Trophoblast cell (in vitro differentiated cells and primary cell): ENCODE measurements around the gene FAAP100.

ENCODE experiments used
- DNase-seq, 2 donors: peaks; one replicate each; pipeline ENCODE4 v3.0.0-alpha.2; 2016
- H2AFZ ChIP-seq: 2 replicates; pipeline ENCODE4 v1.6.1; 2013; ENCODE audit warnings: low read length, moderate library complexity, mild to moderate bottlenecking; ENCODE audit not compliant: insufficient read depth, poor library complexity
- H2AK5ac ChIP-seq: 2 replicates; pipeline ENCODE4 v1.6.1; 2013; ENCODE audit warnings: mild to moderate bottlenecking, low read length
- H2BK120ac ChIP-seq: 2 replicates; pipeline ENCODE4 v1.6.1; 2013; ENCODE audit warnings: low read length, mild to moderate bottlenecking, moderate library complexity; ENCODE audit not compliant: insufficient read depth, poor library complexity
- H2BK12ac ChIP-seq: 2 replicates; pipeline ENCODE4 v1.6.1; 2013; ENCODE audit warnings: mild to moderate bottlenecking, low read length, moderate library complexity
- H2BK5ac ChIP-seq: 2 replicates; pipeline ENCODE4 v1.6.1; 2013; ENCODE audit warnings: low read length, low read depth, moderate library complexity, mild to moderate bottlenecking; ENCODE audit not compliant: poor library complexity
- H3K14ac ChIP-seq: 2 replicates; pipeline ENCODE4 v1.6.1; 2013; ENCODE audit warnings: mild to moderate bottlenecking, low read length
- H3K18ac ChIP-seq: 2 replicates; pipeline ENCODE4 v1.6.1; 2013; ENCODE audit warnings: mild to moderate bottlenecking, low read length
- H3K23ac ChIP-seq: 2 replicates; pipeline ENCODE4 v1.6.1; 2013; ENCODE audit warnings: low read length
- H3K27ac ChIP-seq: 2 replicates; pipeline ENCODE4 v1.5.1; 2013; ENCODE audit warnings: low read depth, mild to moderate bottlenecking, inconsistent platforms, low read length, moderate library complexity
- H3K27me3 ChIP-seq: 2 replicates; pipeline ENCODE4 v1.6.1; 2013; ENCODE audit warnings: inconsistent platforms, mild to moderate bottlenecking, low read length, moderate library complexity; ENCODE audit not compliant: insufficient read depth
- H3K36me3 ChIP-seq, 2 experiments: 1 replicate in 1 of 2; 2 replicates in 1 of 2; pipeline ENCODE4 v1.6.1; 2013; ENCODE audit warnings: low read length in 2 of 2, mild to moderate bottlenecking in 2 of 2, moderate library complexity in 1 of 2; ENCODE audit not compliant: insufficient read depth in 2 of 2, control insufficient read depth in 1 of 2
- H3K4ac ChIP-seq: 2 replicates; pipeline ENCODE4 v1.6.1; 2013; ENCODE audit warnings: low read depth, mild to moderate bottlenecking, low read length, moderate library complexity
- H3K4me1 ChIP-seq, 2 experiments: 1 replicate in 1 of 2; 2 replicates in 1 of 2; pipeline ENCODE4 v1.6.1; 2013; ENCODE audit warnings: low read length in 2 of 2, mild to moderate bottlenecking in 2 of 2, moderate library complexity in 1 of 2; ENCODE audit not compliant: insufficient read depth in 2 of 2, control insufficient read depth in 1 of 2
- H3K4me2 ChIP-seq: 2 replicates; pipeline ENCODE4 v1.6.1; 2013; ENCODE audit warnings: inconsistent platforms, mild to moderate bottlenecking, low read length, moderate library complexity
- H3K4me3 ChIP-seq: 2 replicates; pipeline ENCODE4 v1.5.1; 2013; ENCODE audit warnings: mild to moderate bottlenecking, low read depth, low read length, inconsistent platforms
- H3K79me1 ChIP-seq: one replicate; pipeline ENCODE4 v1.6.1; 2013; ENCODE audit warnings: low read length
- H3K79me2 ChIP-seq: 2 replicates; pipeline ENCODE4 v1.6.1; 2013; ENCODE audit warnings: low read length, mild to moderate bottlenecking; ENCODE audit not compliant: control insufficient read depth, insufficient read depth, poor library complexity
- H3K9ac ChIP-seq: 2 replicates; pipeline ENCODE4 v1.6.1; 2013; ENCODE audit warnings: mild to moderate bottlenecking, low read length
- H3K9me3 ChIP-seq: 2 replicates; pipeline ENCODE4 v1.6.1; 2013; ENCODE audit warnings: low read depth, mild to moderate bottlenecking, control low read depth, inconsistent platforms, low read length; ENCODE audit not compliant: insufficient read depth
- H4K12ac ChIP-seq: 2 replicates; pipeline ENCODE4 v1.6.1; 2013; ENCODE audit warnings: low read depth, mild to moderate bottlenecking, low read length, moderate library complexity
- H4K8ac ChIP-seq: 2 replicates; pipeline ENCODE4 v1.6.1; 2013; ENCODE audit warnings: low read depth, mild to moderate bottlenecking, low read length, moderate library complexity
- H4K91ac ChIP-seq: one replicate; pipeline ENCODE4 v1.6.1; 2013; ENCODE audit warnings: low read depth, mild to moderate bottlenecking, low read length, moderate library complexity
- WGBS: extraction: QIAGEN DNeasy Blood & Tissue Kit; methylation state at CpG from one replicate; pipeline ENCODE4 v1.1.7; 2013; ENCODE audit warnings: missing lambda C conversion rate; ENCODE audit not compliant: insufficient read length, insufficient coverage; ENCODE audit errors: extremely low coverage; 5-methylcytosine and 5-hydroxymethylcytosine counted together

Gene FAAP100

DNA sequence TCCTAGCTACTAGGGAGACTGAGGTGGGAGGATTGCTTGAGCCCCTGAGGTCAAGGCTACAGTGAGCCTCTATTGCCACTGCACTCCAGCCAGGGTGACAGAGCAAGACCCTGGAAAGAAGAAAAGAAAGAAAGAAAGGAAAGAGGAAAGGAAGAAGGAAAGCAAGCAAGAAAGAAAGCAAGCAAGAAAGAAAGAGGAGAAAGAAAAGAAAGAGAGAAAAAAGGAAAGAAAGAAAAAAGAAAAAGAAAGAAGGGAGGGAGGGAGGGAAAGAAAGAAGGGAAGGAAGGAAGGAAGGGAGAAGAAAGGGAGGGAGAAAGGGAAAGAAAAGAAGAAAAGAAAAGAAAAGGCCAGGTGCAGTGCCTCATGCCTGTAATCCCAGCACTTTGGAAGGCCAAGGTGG is 48.5 kb downstream of the FAAP100 start:
- DNase-seq = no peak
- H3K36me3 ChIP-seq = peaks cover 0 to under 1% of the 10 kb centered on the region in 2 experiments
- H3K4ac ChIP-seq = no peak overlapping the region
- H4K91ac ChIP-seq = no peak overlapping the region
- no peak overlapping the region for H3K18ac ChIP-seq
- H2BK12ac ChIP-seq = no peak overlapping the region
- H2BK5ac ChIP-seq = no peak overlapping the region
- H4K12ac ChIP-seq = no peak overlapping the region
- no peaks in the 10 kb centered on the region for H3K27me3 ChIP-seq
- no peak overlapping the region for H3K23ac ChIP-seq
- no peak overlapping the region for H4K8ac ChIP-seq
- peaks cover 7% of the 10 kb centered on the region for H3K79me1 ChIP-seq
- no peaks in the 10 kb centered on the region for H3K79me2 ChIP-seq
- H3K4me3 ChIP-seq = no peak overlapping the region
- H3K14ac ChIP-seq = no peak overlapping the region
- no peak overlapping the region for H3K27ac ChIP-seq
- no peak overlapping the region for H3K9ac ChIP-seq
- H2BK120ac ChIP-seq = no peak overlapping the region
- H3K4me2 ChIP-seq = no peak overlapping the region
- no peak overlapping the region for H2AK5ac ChIP-seq
- no peak overlapping the region for H2AFZ ChIP-seq
- no peaks in the 10 kb centered on the region for H3K9me3 ChIP-seq
- peaks cover 10 to 11% of the 10 kb centered on the region in 2 experiments for H3K4me1 ChIP-seq

DNA sequence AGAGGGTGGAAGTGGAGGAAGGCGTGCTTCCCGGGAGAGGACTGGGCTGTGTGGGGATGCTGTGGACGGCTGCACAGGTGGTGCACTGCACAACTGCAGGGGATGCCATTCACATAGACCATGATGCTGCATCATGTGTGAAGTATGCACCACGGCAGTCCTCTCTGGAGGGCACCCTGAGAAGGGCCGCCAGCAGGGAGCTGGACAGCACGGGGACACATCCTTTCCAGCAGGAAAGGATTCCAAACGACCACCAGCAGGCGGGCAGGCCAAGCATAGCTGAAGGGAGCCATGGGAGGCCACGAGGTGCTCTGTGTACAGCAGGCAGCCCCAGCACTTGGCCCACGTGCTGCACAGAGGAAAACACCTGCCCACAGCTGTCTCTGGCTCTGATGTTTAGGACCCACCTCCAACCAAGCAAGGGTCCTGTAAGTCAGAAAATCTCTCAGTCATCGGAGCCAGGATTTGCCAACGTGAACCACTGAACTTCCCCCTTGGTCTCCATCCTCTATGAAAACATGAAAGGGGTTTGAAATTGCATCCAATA is 49.6 kb downstream of the FAAP100 start:
- no peak overlapping the region for H3K23ac ChIP-seq
- H3K36me3 ChIP-seq = no peaks in the 10 kb centered on the region
- H3K18ac ChIP-seq = no peak overlapping the region
- H3K4me3 ChIP-seq = no peak overlapping the region
- no peak overlapping the region for H4K91ac ChIP-seq
- H2BK5ac ChIP-seq = no peak overlapping the region
- H3K27ac ChIP-seq = no peak overlapping the region
- no CpG with 5 or more reads among the region's 12 CpGs for WGBS
- H3K4ac ChIP-seq = no peak overlapping the region
- no peak overlapping the region for H2AFZ ChIP-seq
- peak in 1 of 2 donors; percentile 52 for DNase-seq
- H3K4me1 ChIP-seq = peaks cover 10 to 11% of the 10 kb centered on the region in 2 experiments
- H3K9me3 ChIP-seq = no peaks in the 10 kb centered on the region
- H2BK120ac ChIP-seq = no peak overlapping the region
- H3K79me2 ChIP-seq = no peaks in the 10 kb centered on the region
- H2AK5ac ChIP-seq = no peak overlapping the region
- H3K27me3 ChIP-seq = no peaks in the 10 kb centered on the region
- H4K12ac ChIP-seq = no peak overlapping the region
- no peak overlapping the region for H3K14ac ChIP-seq
- no peak overlapping the region for H2BK12ac ChIP-seq
- peaks cover 7% of the 10 kb centered on the region for H3K79me1 ChIP-seq
- no peak overlapping the region for H3K4me2 ChIP-seq
- no peak overlapping the region for H3K9ac ChIP-seq
- H4K8ac ChIP-seq = no peak overlapping the region

DNA sequence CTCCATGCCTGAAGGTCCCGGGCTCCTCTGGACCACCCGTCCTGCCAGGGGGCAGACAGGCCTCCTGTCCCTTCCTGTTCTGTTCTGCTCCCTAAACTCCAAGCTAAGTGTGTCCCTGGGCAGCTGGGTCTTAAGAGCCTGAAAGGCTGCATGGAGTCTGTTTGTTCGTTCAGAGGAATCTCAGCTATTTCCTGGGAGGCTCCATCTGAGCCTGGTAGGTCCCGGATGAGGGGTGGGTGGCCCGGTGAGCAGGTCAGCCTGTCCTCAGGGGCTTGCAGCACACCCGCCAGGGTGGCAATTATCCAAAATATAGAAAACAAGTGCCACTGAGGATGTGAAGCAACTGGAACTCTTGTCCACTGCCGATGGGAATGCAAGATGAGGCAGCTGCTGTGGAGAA is 52.1 kb downstream of the FAAP100 start:
- Histone ChIP-seq H3K23ac (no peak overlapping the region), H3K4me1 (peaks cover 10 to 11% of the 10 kb centered on the region in 2 experiments), H3K14ac (peak overlapping the region; percentile 34), H3K79me1 (peaks cover 7% of the 10 kb centered on the region), H4K91ac (peak overlapping the region; percentile 66), H3K4me2 (no peak overlapping the region), H4K12ac (no peak overlapping the region), H3K27me3 (no peaks in the 10 kb centered on the region), H3K4ac (no peak overlapping the region), H4K8ac (peak overlapping the region; percentile 23), H3K9me3 (no peaks in the 10 kb centered on the region), H2BK120ac (no peak overlapping the region), H2BK12ac (no peak overlapping the region), H3K27ac (peak overlapping the region; percentile 14), H3K18ac (no peak overlapping the region), H2AK5ac (no peak overlapping the region), H3K79me2 (no peaks in the 10 kb centered on the region), H2BK5ac (no peak overlapping the region), H3K9ac (peak overlapping the region; percentile 0), H3K36me3 (no peaks in the 10 kb centered on the region), H2AFZ (no peak overlapping the region), H3K4me3 (no peak overlapping the region)
- WGBS = no CpG with 5 or more reads among the region's 7 CpGs
- DNase-seq = peak in 1 of 2 donors; percentile 39

DNA sequence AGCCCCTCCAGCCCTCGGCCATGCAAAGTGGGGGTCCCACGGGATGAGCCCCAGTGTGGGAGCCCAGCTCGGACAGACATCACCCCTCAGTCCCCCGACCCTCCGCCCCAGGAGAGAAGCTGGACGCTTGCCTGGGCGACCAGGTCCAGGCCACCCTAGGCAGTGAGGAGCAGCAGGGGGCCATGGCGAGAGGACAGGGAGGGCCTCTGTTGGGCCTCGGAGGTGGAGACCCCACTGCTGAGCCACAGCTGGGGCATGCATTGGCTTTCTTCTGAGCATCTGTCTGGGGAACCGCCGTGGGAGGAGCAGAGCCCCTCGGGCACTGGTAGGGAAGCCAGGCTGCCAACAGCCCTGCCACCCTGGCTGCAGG is 52.6 kb downstream of the FAAP100 start:
- WGBS = no CpG with 5 or more reads among the region's 12 CpGs
- H3K4me3 ChIP-seq = peak overlapping the region; percentile 6
- peak overlapping the region; percentile 15 for H3K18ac ChIP-seq
- peak overlapping the region; percentile 5 for H2BK120ac ChIP-seq
- DNase-seq = no peak
- H4K12ac ChIP-seq = peak overlapping the region; percentile 1
- H3K79me1 ChIP-seq = peaks cover 7% of the 10 kb centered on the region
- H3K14ac ChIP-seq = peak overlapping the region; percentile 34
- no peaks in the 10 kb centered on the region for H3K79me2 ChIP-seq
- H4K8ac ChIP-seq = peak overlapping the region; percentile 23
- peak overlapping the region; percentile 5 for H3K4ac ChIP-seq
- H2AFZ ChIP-seq = no peak overlapping the region
- H3K27ac ChIP-seq = peak overlapping the region; percentile 14
- H3K4me1 ChIP-seq = peaks cover 10 to 11% of the 10 kb centered on the region in 2 experiments
- peak overlapping the region; percentile 66 for H4K91ac ChIP-seq
- no peaks in the 10 kb centered on the region for H3K36me3 ChIP-seq
- no peaks in the 10 kb centered on the region for H3K9me3 ChIP-seq
- peak overlapping the region; percentile 2 for H2BK12ac ChIP-seq
- peak overlapping the region; percentile 66 for H2AK5ac ChIP-seq
- H3K23ac ChIP-seq = no peak overlapping the region
- peak overlapping the region; percentile 5 for H2BK5ac ChIP-seq
- H3K9ac ChIP-seq = peak overlapping the region; percentile 0
- no peak overlapping the region for H3K4me2 ChIP-seq
- no peaks in the 10 kb centered on the region for H3K27me3 ChIP-seq
